GM19395 (cell line): ENCODE measurements around the gene PNRC1.
"Not testable (repeated sequence)": the region's sequence is repeated elsewhere in the genome, so short reads cannot be mapped to it uniquely, and the experiment has no call there.

Source experiments
- ATAC-seq: cut with Tn5 transposase; IDR thresholded peaks from one replicate; pipeline ENCODE4 v1.9.1; 2021; ENCODE audit warnings: mild to moderate bottlenecking, moderate library complexity; ENCODE audit not compliant: unreplicated experiment

PNRC1 gene

GRCh38 chr6:89080281-89081128 lies at the start of gene PNRC1:
Gene PNRC1, plus strand, starts transcription at chr6:89080751. Its CDS starts 144 bp downstream, at chr6:89080895.
- peak; percentile 78 for ATAC-seq

GRCh38 chr6:89032599-89032998 lies 48.0 kb upstream of the PNRC1 start:
- ATAC-seq = no peak

GRCh38 chr6:89033461-89033860 lies 47.1 kb upstream of the PNRC1 start:
- no peak for ATAC-seq

- not testable (repeated sequence) for ATAC-seq
Observed at GRCh38 chr6:89034116-89034515, 46.4 kb upstream of the PNRC1 start.

- ATAC-seq = no peak
Observed at GRCh38 chr6:89034586-89035251, 45.8 kb upstream of the PNRC1 start.

- no peak for ATAC-seq
Observed at GRCh38 chr6:89035252-89036101, 45.1 kb upstream of the PNRC1 start.

- no peak for ATAC-seq
Observed at GRCh38 chr6:89037141-89037900, 43.2 kb upstream of the PNRC1 start.

- ATAC-seq = not testable (repeated sequence)
Observed at GRCh38 chr6:89037901-89038293, 42.7 kb upstream of the PNRC1 start.

GRCh38 chr6:89042664-89043063 lies 37.9 kb upstream of the PNRC1 start:
- ATAC-seq = no peak

GRCh38 chr6:89044328-89045010 lies 36.1 kb upstream of the PNRC1 start:
- ATAC-seq = no peak

GRCh38 chr6:89045011-89045387 lies 35.6 kb upstream of the PNRC1 start:
- no peak for ATAC-seq

- ATAC-seq = no peak
Observed at GRCh38 chr6:89045576-89045975, 35.0 kb upstream of the PNRC1 start.

- no peak for ATAC-seq
Observed at GRCh38 chr6:89047473-89047872, 33.1 kb upstream of the PNRC1 start.

- ATAC-seq = no peak
Observed at GRCh38 chr6:89048288-89048923, 32.1 kb upstream of the PNRC1 start.

- ATAC-seq = no peak
Observed at GRCh38 chr6:89048985-89049384, 31.6 kb upstream of the PNRC1 start.

- no peak for ATAC-seq
Observed at GRCh38 chr6:89050155-89050554, 30.4 kb upstream of the PNRC1 start.

- no peak for ATAC-seq
Observed at GRCh38 chr6:89050697-89051096, 29.9 kb upstream of the PNRC1 start.

- no peak for ATAC-seq
Observed at GRCh38 chr6:89051676-89052075, 28.9 kb upstream of the PNRC1 start.

GRCh38 chr6:89054208-89054607 lies 26.3 kb upstream of the PNRC1 start:
- ATAC-seq = no peak

GRCh38 chr6:89057759-89058158 lies 22.8 kb upstream of the PNRC1 start:
- ATAC-seq = no peak
